ENCODE data around the gene TNXB. TPM values are rescaled to one million over a fixed set of nuclear protein-coding genes. Genes with fewer than 3 reads are reported as not detected.
"Not testable (repeated sequence)": the region's sequence is repeated elsewhere in the genome, so short reads cannot be mapped to it uniquely, and the experiment has no call there.

The TNXB gene
- total and polyA plus RNA-seq, 2 of the 4 experiments (the other 2 are of a cell fraction): 0.05 TPM; not detected in 1

- H3K23ac ChIP-seq (ENCODE audit: low read depth, low read length); DNase-seq; H3K9ac ChIP-seq (ENCODE audit: low read depth, low read length); H3K36me3 ChIP-seq (ENCODE audit: control insufficient read depth, insufficient read depth, low read length); dilution Hi-C loops (cut with HindIII; ENCODE audit: low sequenced_read_pairs, unreplicated experiment); H3K14ac ChIP-seq (replicated peaks; ENCODE audit: low read depth, low read length); H2AK9ac ChIP-seq (replicated peaks; ENCODE audit: low read depth, low read length, poor library complexity); H4K8ac ChIP-seq (ENCODE audit: low read depth in 2 of 2, low read length in 2 of 2); H3K4me1 ChIP-seq (ENCODE audit: control insufficient read depth, insufficient read depth, low read length); H3K9me3 ChIP-seq (ENCODE audit: control insufficient read depth, insufficient read depth, low read length); in situ Hi-C loops (cut with MboI; ENCODE audit: low sequenced_read_pairs); H2AFZ ChIP-seq (replicated peaks; ENCODE audit: low read length, poor library complexity); H2BK5ac ChIP-seq (ENCODE audit: low read depth, low read length, poor library complexity, severe bottlenecking); ATAC-seq (ENCODE audit: low read depth); H2AK5ac ChIP-seq (ENCODE audit: low read depth, low read length); BruUV-seq (replicated peaks); CTCF ChIA-PET; H2BK120ac ChIP-seq (ENCODE audit: low read depth, low read length); H3K56ac ChIP-seq (ENCODE audit: extremely low read depth, insufficient read depth, low read length); H3K18ac ChIP-seq (ENCODE audit: low read depth, low read length); H3K4me2 ChIP-seq (ENCODE audit: low read depth, low read length); H3K27ac ChIP-seq (ENCODE audit: insufficient read depth, low read length); H4K91ac ChIP-seq (ENCODE audit: insufficient read depth, low read depth, low read length); H4K5ac ChIP-seq (ENCODE audit: low read depth, low read length); H2BK20ac ChIP-seq (ENCODE audit: low read depth, low read length); intact Hi-C loops (cut with micrococcal nuclease); H3K4me3 ChIP-seq (ENCODE audit: insufficient read depth, low read depth, low read length); H3K4ac ChIP-seq (ENCODE audit: low read depth, low read length); H4K20me1 ChIP-seq (ENCODE audit: insufficient read depth, low read length); H3K9me1 ChIP-seq (ENCODE audit: insufficient read depth, low read length); POLR2A ChIA-PET (ENCODE audit: unreplicated experiment); H3K79me1 ChIP-seq (ENCODE audit: low read depth in 1 of 2, low read length in 2 of 2); H2BK15ac ChIP-seq (ENCODE audit: low read depth, low read length): not testable (repeated sequence)
- H3K27me3 ChIP-seq (ENCODE audit: control insufficient read depth, insufficient read depth, low read length): peaks cover 42% of the 10 kb centered on the region
- 79% methylated on average over 8 of the region's 20 CpGs; no CpG with 5 or more reads in 1 of the 2 experiments for WGBS, 2 experiments (ENCODE audit: extremely low coverage in 2 of 2, insufficient read length in 1 of 2)
Observed at GRCh38 chr6:32052626-32053025, 56.5 kb downstream of the TNXB start.
